Right lobe of liver (tissue), 4 donors: ENCODE measurements around the gene CLDN22.

Experiments
- POLR2A ChIP-seq: fragments of 450-650 bp; IDR thresholded peaks from one replicate; pipeline ENCODE4 v1.6.1; 2017; ENCODE audit warnings: antibody characterized with exemption, mild to moderate bottlenecking
- TF ChIP-seq, protein P1 (sequence below), 4 donors: fragments of 200-600 bp in 3 of 4; fragments of 450-650 bp in 1 of 4; IDR thresholded peaks; one replicate each; pipeline versions ENCODE4 v1.5.1 to v1.8.0; 2016 to 2022; ENCODE audit warnings: antibody characterized with exemption in 4 of 4, mild to moderate bottlenecking in 2 of 4
- donor health status: DM: no; HTN: no; CAD: no.
- donor health status: DM: no; HTN: no; CAD: no.
- donor health status: DM: no; HTN: yes; CAD: no.

- TF ChIP-seq POLR2A = no peak
- TF ChIP-seq, protein P1, sequence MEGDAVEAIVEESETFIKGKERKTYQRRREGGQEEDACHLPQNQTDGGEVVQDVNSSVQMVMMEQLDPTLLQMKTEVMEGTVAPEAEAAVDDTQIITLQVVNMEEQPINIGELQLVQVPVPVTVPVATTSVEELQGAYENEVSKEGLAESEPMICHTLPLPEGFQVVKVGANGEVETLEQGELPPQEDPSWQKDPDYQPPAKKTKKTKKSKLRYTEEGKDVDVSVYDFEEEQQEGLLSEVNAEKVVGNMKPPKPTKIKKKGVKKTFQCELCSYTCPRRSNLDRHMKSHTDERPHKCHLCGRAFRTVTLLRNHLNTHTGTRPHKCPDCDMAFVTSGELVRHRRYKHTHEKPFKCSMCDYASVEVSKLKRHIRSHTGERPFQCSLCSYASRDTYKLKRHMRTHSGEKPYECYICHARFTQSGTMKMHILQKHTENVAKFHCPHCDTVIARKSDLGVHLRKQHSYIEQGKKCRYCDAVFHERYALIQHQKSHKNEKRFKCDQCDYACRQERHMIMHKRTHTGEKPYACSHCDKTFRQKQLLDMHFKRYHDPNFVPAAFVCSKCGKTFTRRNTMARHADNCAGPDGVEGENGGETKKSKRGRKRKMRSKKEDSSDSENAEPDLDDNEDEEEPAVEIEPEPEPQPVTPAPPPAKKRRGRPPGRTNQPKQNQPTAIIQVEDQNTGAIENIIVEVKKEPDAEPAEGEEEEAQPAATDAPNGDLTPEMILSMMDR (IDR thresholded peaks at IDR 0.05) = no peak
Observed at GRCh38 chr4:183362916-183363542, 43.0 kb upstream of the CLDN22 start.
